A549 (cell line): ENCODE measurements around the gene DUSP2. TPM values are rescaled to one million over a fixed set of nuclear protein-coding genes. Genes with fewer than 3 reads are reported as not detected.

Experiments
- ATAC-seq, 2 experiments: fragments of 200-7000 bp in 1 of 2; fragments of >200 bp in 1 of 2; cut with Nextera tagmentation in 1 of 2; cut with Tn5 transposase in 1 of 2; 3 replicates each; pipeline versions ENCODE4 v1.8.0 to v1.9.1; 2018 to 2020; ENCODE audit warnings: mild to moderate bottlenecking in 1 of 2, moderate library complexity in 1 of 2
- CTCF ChIA-PET: fragments of 300-600 bp; sonication (Branson Sonifier 250); formaldehyde crosslinking; extraction: SDS; loops from one replicate; lab custom pipeline; 2021; ENCODE audit warnings: antibody characterized with exemption, inconsistent platforms; lab: Yijun Ruan, JAX
- POLR2A ChIA-PET: fragments of 350-600 bp; formaldehyde crosslinking; extraction: SDS; loops from one replicate; lab custom pipeline; 2021; ENCODE audit warnings: antibody characterized with exemption, inconsistent platforms; lab: Yijun Ruan, JAX
- DNase-seq, 2 experiments: peaks; one replicate each; pipeline versions ENCODE4 v3.0.0 to v3.0.0-alpha.2; 2011 to 2016; ENCODE audit warnings: low read depth in 1 of 2, low spot score in 1 of 2
- FAIRE-seq: peaks from 2 replicates; lab custom pipeline; 2011; peaks lifted over from hg19 to GRCh38; lab: Jason Lieb, UNC
- H3K27ac ChIP-seq, 2 experiments: fragments of >200 bp; sonication (Bioruptor Twin); formaldehyde crosslinking; 3 replicates each; pipeline ENCODE4 v1.5.1; 2016 to 2017
- H3K4me1 ChIP-seq: fragments of >200 bp; sonication (Bioruptor Twin); formaldehyde crosslinking; 3 replicates; pipeline ENCODE4 v1.6.1; 2016
- H3K4me2 ChIP-seq: fragments of >200 bp; sonication (Bioruptor Twin); formaldehyde crosslinking; 3 replicates; pipeline ENCODE4 v1.6.1; 2016
- H3K4me3 ChIP-seq: fragments of >200 bp; sonication (Bioruptor Twin); formaldehyde crosslinking; 3 replicates; pipeline ENCODE4 v1.5.1; 2016
- H3K9me3 ChIP-seq: fragments of >200 bp; sonication (Bioruptor Twin); formaldehyde crosslinking; 3 replicates; pipeline ENCODE4 v1.6.1; 2016
- CBX8 ChIP-seq: fragments of 200-600 bp; sonication (generic); IDR thresholded peaks from 2 replicates; pipeline ENCODE4 v1.6.1; 2016
- CEBPB ChIP-seq, 2 experiments: fragments of >200 bp in 1 of 2; sonication (Bioruptor Twin) in 1 of 2; formaldehyde crosslinking in 1 of 2; IDR thresholded peaks; 2 replicates each; pipeline ENCODE4 v1.6.1; 2012 to 2016
- EHMT2 ChIP-seq: fragments of 200-600 bp; sonication (generic); IDR thresholded peaks from 2 replicates; pipeline ENCODE4 v1.6.1; 2016; ENCODE audit warnings: antibody characterized with exemption, low read depth, mild to moderate bottlenecking, moderate library complexity
- EP300 ChIP-seq, 2 experiments: fragments of >200 bp; sonication (Bioruptor Twin); formaldehyde crosslinking; IDR thresholded peaks; 2 replicates in 1 of 2; 3 replicates in 1 of 2; pipeline ENCODE4 v1.6.1; 2016 to 2017
- FOSB ChIP-seq: fragments of 250-450 bp; sonication (Bioruptor Pico); IDR thresholded peaks from 2 replicates; pipeline ENCODE4 v1.5.0; 2020; ENCODE audit warnings: mild to moderate bottlenecking, moderate library complexity
- FOSL2 ChIP-seq, 2 experiments: fragments of 450-650 bp in 1 of 2; fragments of >200 bp in 1 of 2; sonication (Bioruptor Twin) in 1 of 2; formaldehyde crosslinking; IDR thresholded peaks; 2 replicates each; pipeline versions ENCODE4 v1.5.0 to v1.6.1; 2016 to 2020; ENCODE audit warnings: mild to moderate bottlenecking in 1 of 2, moderate library complexity in 1 of 2
- JUN ChIP-seq, 2 experiments: fragments of >200 bp; sonication (Bioruptor Twin); formaldehyde crosslinking; IDR thresholded peaks; 2 replicates in 1 of 2; 3 replicates in 1 of 2; pipeline ENCODE4 v1.6.1; 2016 to 2017
- KDM5A ChIP-seq: fragments of 200-600 bp; sonication (generic); IDR thresholded peaks from 2 replicates; pipeline ENCODE4 v1.6.1; 2016; ENCODE audit warnings: antibody characterized with exemption, mild to moderate bottlenecking
- MYC ChIP-seq: IDR thresholded peaks from 2 replicates; pipeline ENCODE4 v1.6.1; 2012; ENCODE audit warnings: mild to moderate bottlenecking, inconsistent platforms, low read length, improper control_type of control experiment, borderline replicate concordance
- NFE2L2 ChIP-seq: fragments of 150-350 bp; conservative IDR thresholded peaks from 2 replicates; pipeline ENCODE4 v1.6.1; 2014; ENCODE audit warnings: low read length
- NR3C1 ChIP-seq: fragments of >200 bp; sonication (Bioruptor Twin); formaldehyde crosslinking; IDR thresholded peaks from 3 replicates; pipeline ENCODE4 v1.6.1; 2017
- RFX5 ChIP-seq: fragments of 450-650 bp; IDR thresholded peaks from 2 replicates; pipeline ENCODE4 v1.7.1; 2014; ENCODE audit warnings: antibody characterized with exemption, mild to moderate bottlenecking, moderate library complexity
- TFCP2L1 ChIP-seq: fragments of 250-450 bp; sonication (Bioruptor Pico); IDR thresholded peaks from 2 replicates; pipeline ENCODE4 v1.5.0; 2021; ENCODE audit warnings: mild to moderate bottlenecking
- ZC3H11A ChIP-seq: fragments of 450-650 bp; IDR thresholded peaks from 2 replicates; pipeline ENCODE4 v1.6.1; 2014; ENCODE audit warnings: antibody characterized with exemption, mild to moderate bottlenecking
- ZNF302 ChIP-seq: fragments of 250-450 bp; sonication (Bioruptor Pico); IDR thresholded peaks from 2 replicates; pipeline ENCODE4 v1.9.0; 2021; ENCODE audit warnings: inconsistent platforms, mild to moderate bottlenecking, moderate library complexity
- ZSCAN20 ChIP-seq: fragments of 250-450 bp; sonication (Bioruptor Pico); IDR thresholded peaks from 2 replicates; pipeline ENCODE4 v1.8.0; 2022; ENCODE audit warnings: mild to moderate bottlenecking, moderate library complexity
- WGBS: methylation state at CpG from one replicate; pipeline ENCODE4 v1.1.6; 2017; ENCODE audit errors: missing lambda C conversion rate; 5-methylcytosine and 5-hydroxymethylcytosine counted together
- polyA plus RNA-seq, 4 experiments: library from polyadenylated mRNA; depleted of rRNA in 3 of 4; stranded (reverse); fragments of >200 nt; fragmentation: RNase III in 1 of 4; extraction: RNeasy Plus Mini Kit Qiagen cat#74134 plus additional on column Dnase treatment in 1 of 4; gene quantifications; 2 replicates in 3 of 4; 3 replicates in 1 of 4; pipeline ENCODE4 v1.2.3, GENCODE V29; 2011 to 2017
- TF ChIP-seq, protein P1 (sequence below): fragments of 450-650 bp; IDR thresholded peaks from 2 replicates; pipeline ENCODE4 v1.6.1; 2014; ENCODE audit warnings: antibody characterized with exemption
- TF ChIP-seq, protein P2 (sequence below): fragments of 200-600 bp; sonication (generic); IDR thresholded peaks from 2 replicates; pipeline ENCODE4 v1.6.1; 2016; ENCODE audit warnings: antibody characterized with exemption, mild to moderate bottlenecking, moderate library complexity
- TF ChIP-seq, protein P3 (sequence below): fragments of 250-450 bp; sonication (Bioruptor Pico); IDR thresholded peaks from 2 replicates; pipeline ENCODE4 v1.5.0; 2020; ENCODE audit warnings: low read depth, mild to moderate bottlenecking, moderate library complexity

Gene DUSP2
- polyA plus RNA-seq, 2 of the 4 experiments (the other 2 are of a cell fraction), result 0.26 to 0.27 TPM

DNA sequence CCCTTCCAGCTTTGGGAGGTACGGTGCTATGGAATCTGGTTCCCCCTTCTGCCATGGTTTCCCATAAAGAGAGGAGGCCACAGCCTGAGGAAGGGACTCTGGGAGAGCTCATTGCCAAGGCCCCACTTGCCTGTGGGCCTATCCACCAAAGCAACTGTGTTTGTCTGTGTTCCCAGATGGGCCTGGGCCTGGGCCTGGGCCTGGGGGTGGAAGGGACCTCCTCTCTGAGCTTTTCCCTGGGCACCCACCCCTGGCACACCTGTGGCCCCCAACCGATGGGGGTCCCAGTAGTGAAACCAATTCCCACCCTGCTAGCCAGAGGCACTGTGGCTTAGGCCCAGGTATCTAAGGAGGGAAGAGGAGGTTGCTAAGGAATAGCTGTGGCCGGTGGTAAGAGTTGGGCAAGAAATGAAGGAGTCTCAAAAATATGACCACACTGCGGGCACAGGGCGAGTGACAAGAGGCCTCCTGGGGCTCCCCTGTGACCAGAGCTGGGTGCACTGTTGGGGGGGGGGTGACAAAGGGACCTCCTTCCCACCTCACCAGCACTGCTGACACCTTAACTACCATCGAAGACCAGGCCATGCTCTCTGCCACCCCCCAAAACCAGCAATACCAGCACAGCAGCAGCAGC, 4.9 kb upstream of the DUSP2 start:
- Histone ChIP-seq H3K4me2 (no peak overlapping the region), H3K9me3 (no peaks in the 10 kb centered on the region), H3K27ac (no peak overlapping the region), H3K4me3 (no peak overlapping the region), H3K4me1 (peaks cover 6% of the 10 kb centered on the region; the same call in 1 of the 3 replicates)
- ChIA-PET CTCF (interaction anchor here (0.8 to 1.6 kb wide), 4 partner anchors 12 to 359 kb away, joined by 3 to 5 read pairs (median 3); partner anchors contain the start of gene ASTL), POLR2A (no interaction called here)
- no peak for FAIRE-seq
- 69% methylated on average over 6 of the region's 6 CpGs for WGBS
- DNase-seq, result no peak
- no peak for ATAC-seq
- TF ChIP-seq NFE2L2 (no peak), EHMT2 (no peak), FOSB (CRISPR knock-in tag) (no peak), KDM5A (no peak), TFCP2L1 (CRISPR knock-in tag) (no peak), NR3C1 (no peak), JUN (IDR thresholded peaks at IDR 0.05) (no peak), ZNF302 (no peak), ZSCAN20 (CRISPR knock-in tag) (no peak), RFX5 (no peak), MYC (no peak)
- TF ChIP-seq, protein P1, sequence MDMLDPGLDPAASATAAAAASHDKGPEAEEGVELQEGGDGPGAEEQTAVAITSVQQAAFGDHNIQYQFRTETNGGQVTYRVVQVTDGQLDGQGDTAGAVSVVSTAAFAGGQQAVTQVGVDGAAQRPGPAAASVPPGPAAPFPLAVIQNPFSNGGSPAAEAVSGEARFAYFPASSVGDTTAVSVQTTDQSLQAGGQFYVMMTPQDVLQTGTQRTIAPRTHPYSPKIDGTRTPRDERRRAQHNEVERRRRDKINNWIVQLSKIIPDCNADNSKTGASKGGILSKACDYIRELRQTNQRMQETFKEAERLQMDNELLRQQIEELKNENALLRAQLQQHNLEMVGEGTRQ, result no peak
- TF ChIP-seq, protein P2, sequence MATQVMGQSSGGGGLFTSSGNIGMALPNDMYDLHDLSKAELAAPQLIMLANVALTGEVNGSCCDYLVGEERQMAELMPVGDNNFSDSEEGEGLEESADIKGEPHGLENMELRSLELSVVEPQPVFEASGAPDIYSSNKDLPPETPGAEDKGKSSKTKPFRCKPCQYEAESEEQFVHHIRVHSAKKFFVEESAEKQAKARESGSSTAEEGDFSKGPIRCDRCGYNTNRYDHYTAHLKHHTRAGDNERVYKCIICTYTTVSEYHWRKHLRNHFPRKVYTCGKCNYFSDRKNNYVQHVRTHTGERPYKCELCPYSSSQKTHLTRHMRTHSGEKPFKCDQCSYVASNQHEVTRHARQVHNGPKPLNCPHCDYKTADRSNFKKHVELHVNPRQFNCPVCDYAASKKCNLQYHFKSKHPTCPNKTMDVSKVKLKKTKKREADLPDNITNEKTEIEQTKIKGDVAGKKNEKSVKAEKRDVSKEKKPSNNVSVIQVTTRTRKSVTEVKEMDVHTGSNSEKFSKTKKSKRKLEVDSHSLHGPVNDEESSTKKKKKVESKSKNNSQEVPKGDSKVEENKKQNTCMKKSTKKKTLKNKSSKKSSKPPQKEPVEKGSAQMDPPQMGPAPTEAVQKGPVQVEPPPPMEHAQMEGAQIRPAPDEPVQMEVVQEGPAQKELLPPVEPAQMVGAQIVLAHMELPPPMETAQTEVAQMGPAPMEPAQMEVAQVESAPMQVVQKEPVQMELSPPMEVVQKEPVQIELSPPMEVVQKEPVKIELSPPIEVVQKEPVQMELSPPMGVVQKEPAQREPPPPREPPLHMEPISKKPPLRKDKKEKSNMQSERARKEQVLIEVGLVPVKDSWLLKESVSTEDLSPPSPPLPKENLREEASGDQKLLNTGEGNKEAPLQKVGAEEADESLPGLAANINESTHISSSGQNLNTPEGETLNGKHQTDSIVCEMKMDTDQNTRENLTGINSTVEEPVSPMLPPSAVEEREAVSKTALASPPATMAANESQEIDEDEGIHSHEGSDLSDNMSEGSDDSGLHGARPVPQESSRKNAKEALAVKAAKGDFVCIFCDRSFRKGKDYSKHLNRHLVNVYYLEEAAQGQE, result no peak
- TF ChIP-seq, protein P3, sequence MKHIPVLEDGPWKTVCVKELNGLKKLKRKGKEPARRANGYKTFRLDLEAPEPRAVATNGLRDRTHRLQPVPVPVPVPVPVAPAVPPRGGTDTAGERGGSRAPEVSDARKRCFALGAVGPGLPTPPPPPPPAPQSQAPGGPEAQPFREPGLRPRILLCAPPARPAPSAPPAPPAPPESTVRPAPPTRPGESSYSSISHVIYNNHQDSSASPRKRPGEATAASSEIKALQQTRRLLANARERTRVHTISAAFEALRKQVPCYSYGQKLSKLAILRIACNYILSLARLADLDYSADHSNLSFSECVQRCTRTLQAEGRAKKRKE (CRISPR knock-in tag), result no peak

- Histone ChIP-seq H3K27ac (peak overlapping the region in 1 of 2 experiments; percentile 57; a peak in 2 of 6 replicates), H3K9me3 (no peaks in the 10 kb centered on the region), H3K4me1 (peaks cover 10% of the 10 kb centered on the region; the same call in 2 of the 3 replicates), H3K4me2 (peak overlapping the region; percentile 27; the same call in 1 of the 3 replicates), H3K4me3 (no peak overlapping the region)
- ChIA-PET POLR2A (no interaction called here), CTCF (interaction anchor here (0.8 to 2.5 kb wide), 3 partner anchors 11 to 32 kb away, joined by 3 to 13 read pairs (median 3); no protein-coding TSS in a partner anchor)
- ATAC-seq (peak; percentile 73 to 78), FAIRE-seq (no peak), DNase-seq (peak; percentile 25 to 78)
- TF ChIP-seq CEBPB (IDR thresholded peaks at IDR 0.05), result no peak
- TF ChIP-seq ZC3H11A, result no peak
- no peak for TF ChIP-seq EP300 (IDR thresholded peaks at IDR 0.05)
- TF ChIP-seq CBX8, result no peak
- TF ChIP-seq, protein P3 (CRISPR knock-in tag), result no peak
- TF ChIP-seq FOSB (CRISPR knock-in tag), result no peak
- no peak for TF ChIP-seq FOSL2 (IDR thresholded peaks at IDR 0.05)
- TF ChIP-seq FOSL2 (CRISPR knock-in tag; IDR thresholded peaks at IDR 0.05), result peak; percentile 76
- 55% methylated on average over 24 of the region's 29 CpGs for WGBS
Observed at GRCh38 chr2:96148410-96149217, 3.4 kb upstream of the DUSP2 start.
